Measurements from ENCODE around the gene LRCH2. TPM values are rescaled to one million over a fixed set of nuclear protein-coding genes. Genes with fewer than 3 reads are reported as not detected.

The LRCH2 gene, protein sequence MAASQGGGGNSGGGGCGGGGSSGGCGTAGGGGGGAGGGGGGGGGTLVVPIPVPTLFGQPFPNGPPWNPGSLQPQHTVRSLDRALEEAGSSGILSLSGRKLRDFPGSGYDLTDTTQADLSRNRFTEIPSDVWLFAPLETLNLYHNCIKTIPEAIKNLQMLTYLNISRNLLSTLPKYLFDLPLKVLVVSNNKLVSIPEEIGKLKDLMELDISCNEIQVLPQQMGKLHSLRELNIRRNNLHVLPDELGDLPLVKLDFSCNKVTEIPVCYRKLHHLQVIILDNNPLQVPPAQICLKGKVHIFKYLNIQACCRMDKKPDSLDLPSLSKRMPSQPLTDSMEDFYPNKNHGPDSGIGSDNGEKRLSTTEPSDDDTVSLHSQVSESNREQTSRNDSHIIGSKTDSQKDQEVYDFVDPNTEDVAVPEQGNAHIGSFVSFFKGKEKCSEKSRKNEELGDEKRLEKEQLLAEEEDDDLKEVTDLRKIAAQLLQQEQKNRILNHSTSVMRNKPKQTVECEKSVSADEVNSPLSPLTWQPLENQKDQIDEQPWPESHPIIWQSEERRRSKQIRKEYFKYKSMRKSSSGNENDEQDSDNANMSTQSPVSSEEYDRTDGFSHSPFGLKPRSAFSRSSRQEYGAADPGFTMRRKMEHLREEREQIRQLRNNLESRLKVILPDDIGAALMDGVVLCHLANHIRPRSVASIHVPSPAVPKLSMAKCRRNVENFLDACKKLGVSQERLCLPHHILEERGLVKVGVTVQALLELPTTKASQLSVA
- total RNA-seq: 10 to 100 TPM in 1 of 2 donors, 1 to 10 TPM in 1; 8.5 to 20.4 TPM
- polyA plus RNA-seq (ENCODE audit: insufficient read length in 2 of 2): 10 to 100 TPM; 11.3 to 16.0 TPM
- long read RNA-seq, donor 1, full-length matches to known transcripts: 1 of 1 reads
- long read RNA-seq, donor 1, partial matches to known transcripts: 0 of 1 reads
- long read RNA-seq, donor 1, other reads (novel, unspliced or antisense): 0 of 1 reads
- long read RNA-seq, donor 2: 0 reads
- long read RNA-seq, donor 3, partial matches to known transcripts: 6 of 6 reads
- long read RNA-seq, donor 3, other reads (novel, unspliced or antisense): 0 of 6 reads
- long read RNA-seq, donor 4, full-length matches to known transcripts: 1 of 7 reads
- long read RNA-seq, donor 4, partial matches to known transcripts: 6 of 7 reads
- long read RNA-seq, donor 4, other reads (novel, unspliced or antisense): 0 of 7 reads

GRCh38 chrX:115233497-115234455, at the start of gene LRCH2:
Gene LRCH2 (minus strand): TSS chrX:115234096. CDS start chrX:115234041, 55 bp downstream.
- H3K27ac ChIP-seq (ENCODE audit: low read depth, low read length): peak within 1 kb of the TSS; percentile 25
- peak in 5 of 6 donors; percentile 54 to 93 (median 58) for DNase-seq (ENCODE audit: low read depth in 4 of 6, low spot score in 6 of 6)
- H3K36me3 ChIP-seq (ENCODE audit: control insufficient read depth, insufficient read depth, low read length): no peaks in the 10 kb centered on the region

DNA sequence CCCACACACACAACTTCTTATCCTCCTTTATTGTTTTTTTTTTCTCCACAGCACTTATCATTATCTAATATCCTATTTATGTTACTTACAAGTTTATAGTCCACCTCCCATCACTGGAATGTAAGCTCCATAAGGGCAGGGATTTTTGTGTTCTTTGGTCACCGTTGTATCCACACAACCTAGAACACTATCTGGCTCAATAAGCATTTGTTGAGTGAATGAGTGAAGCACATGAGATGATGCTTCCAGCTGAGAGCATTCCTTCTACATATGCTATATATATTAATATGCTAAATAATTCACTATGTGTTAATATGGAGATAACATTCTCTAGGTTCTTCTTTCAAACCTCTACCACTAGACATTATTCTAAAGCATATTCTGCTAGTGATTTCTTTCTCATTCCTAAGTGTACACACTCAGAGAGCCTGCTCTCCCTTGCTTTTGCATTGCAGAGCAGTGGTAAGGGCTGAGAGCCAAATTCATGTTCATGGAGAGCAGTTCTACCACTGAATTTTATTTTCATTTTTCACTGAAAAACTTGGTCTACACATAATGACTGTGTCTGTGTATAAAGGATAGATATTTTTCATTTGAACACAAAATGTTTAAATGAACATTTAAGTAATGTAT, 35.3 kb upstream of the LRCH2 start:
- peak in 1 of 6 donors; percentile 16 for DNase-seq (ENCODE audit: low read depth in 4 of 6, low spot score in 6 of 6)
- no CpG with 5 or more reads among the region's 1 CpG for WGBS (ENCODE audit: insufficient coverage)
- peaks cover 7% of the 10 kb centered on the region for H3K27me3 ChIP-seq (ENCODE audit: control insufficient read depth, insufficient read depth, low read length)

More at GRCh38 chrX:115233497-115234455, at the start of gene LRCH2:
- Histone ChIP-seq H3K27me3 (ENCODE audit: control insufficient read depth, insufficient read depth, low read length) (peaks cover 21% of the 10 kb centered on the region), H3K4me3 (ENCODE audit: low read depth, low read length) (peak within 1 kb of the TSS; percentile 63), H3K9me3 (ENCODE audit: control insufficient read depth, insufficient read depth, low read length) (no peaks in the 10 kb centered on the region), H3K4me1 (ENCODE audit: control insufficient read depth, insufficient read depth, low read length) (no peaks in the 10 kb centered on the region)
- WGBS (ENCODE audit: insufficient coverage): 10% methylated on average over 41 of the region's 59 CpGs

DNA sequence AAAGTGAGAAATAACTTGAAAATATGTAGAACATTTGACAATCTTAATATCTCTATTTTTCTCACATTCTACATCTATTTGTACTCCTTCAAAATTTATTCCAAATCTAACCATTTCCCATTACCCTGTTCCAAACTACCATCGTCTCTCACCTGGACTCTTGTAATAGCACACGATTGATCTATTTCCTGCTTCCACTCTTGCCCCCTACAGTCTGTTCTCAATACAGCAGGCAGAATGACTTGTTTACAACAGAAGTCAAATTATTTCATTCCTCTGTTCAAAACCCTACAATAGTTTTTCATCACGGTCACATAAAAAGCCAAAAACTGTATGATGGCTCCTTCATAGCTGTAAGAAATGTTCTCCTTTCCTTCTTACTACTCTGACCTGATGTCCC, 34.5 kb upstream of the LRCH2 start:
- Histone ChIP-seq H3K9me3 (ENCODE audit: control insufficient read depth, insufficient read depth, low read length) (no peaks in the 10 kb centered on the region), H3K4me1 (ENCODE audit: control insufficient read depth, insufficient read depth, low read length) (no peaks in the 10 kb centered on the region), H3K4me3 (ENCODE audit: low read depth, low read length) (no peak overlapping the region), H3K36me3 (ENCODE audit: control insufficient read depth, insufficient read depth, low read length) (no peaks in the 10 kb centered on the region), H3K27ac (ENCODE audit: low read depth, low read length) (no peak overlapping the region), H3K27me3 (ENCODE audit: control insufficient read depth, insufficient read depth, low read length) (peaks cover 9% of the 10 kb centered on the region)
- no peak for DNase-seq (ENCODE audit: low read depth in 4 of 6, low spot score in 6 of 6)
- WGBS (ENCODE audit: insufficient coverage): 46% methylated on average over 3 of the region's 3 CpGs

More for the DNA sequence above, 35.3 kb upstream of the LRCH2 start:
- Histone ChIP-seq H3K4me3 (ENCODE audit: low read depth, low read length) (no peak overlapping the region), H3K36me3 (ENCODE audit: control insufficient read depth, insufficient read depth, low read length) (no peaks in the 10 kb centered on the region), H3K4me1 (ENCODE audit: control insufficient read depth, insufficient read depth, low read length) (no peaks in the 10 kb centered on the region), H3K9me3 (ENCODE audit: control insufficient read depth, insufficient read depth, low read length) (no peaks in the 10 kb centered on the region), H3K27ac (ENCODE audit: low read depth, low read length) (no peak overlapping the region)

DNA sequence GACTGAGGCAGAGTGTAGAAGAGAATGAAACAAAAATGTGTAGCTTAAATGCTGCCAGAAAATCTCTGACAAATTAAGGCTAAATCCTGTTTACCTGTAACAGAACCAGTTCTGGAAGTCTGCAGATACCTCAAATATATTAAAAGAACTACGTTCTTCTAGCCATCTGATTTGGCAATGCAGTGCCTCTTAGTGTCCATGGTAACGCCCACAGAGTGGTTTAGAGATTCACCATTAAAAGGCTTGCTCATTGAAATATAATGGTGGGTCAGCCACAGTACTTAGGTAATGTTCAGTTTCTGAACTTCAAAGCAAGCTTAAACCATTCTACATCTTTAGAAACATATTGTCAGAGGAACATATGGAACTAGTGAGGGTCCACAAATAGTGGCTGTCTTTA, 32.4 kb upstream of the LRCH2 start:
- Histone ChIP-seq H3K9me3 (ENCODE audit: control insufficient read depth, insufficient read depth, low read length) (no peaks in the 10 kb centered on the region), H3K27me3 (ENCODE audit: control insufficient read depth, insufficient read depth, low read length) (peaks cover 19% of the 10 kb centered on the region)

GRCh38 chrX:115264009-115264408, 30.1 kb upstream of the LRCH2 start:
- no peak for DNase-seq (ENCODE audit: low read depth in 4 of 6, low spot score in 6 of 6)
- no peaks in the 10 kb centered on the region for H3K9me3 ChIP-seq (ENCODE audit: control insufficient read depth, insufficient read depth, low read length)
- no peaks in the 10 kb centered on the region for H3K36me3 ChIP-seq (ENCODE audit: control insufficient read depth, insufficient read depth, low read length)
- 50% methylated on average over 2 of the region's 2 CpGs for WGBS (ENCODE audit: insufficient coverage)
- no peak overlapping the region for H3K27ac ChIP-seq (ENCODE audit: low read depth, low read length)
- no peaks in the 10 kb centered on the region for H3K4me1 ChIP-seq (ENCODE audit: control insufficient read depth, insufficient read depth, low read length)
- H3K4me3 ChIP-seq (ENCODE audit: low read depth, low read length): no peak overlapping the region
- peaks cover 24% of the 10 kb centered on the region for H3K27me3 ChIP-seq (ENCODE audit: control insufficient read depth, insufficient read depth, low read length)

More for the DNA sequence above, 32.4 kb upstream of the LRCH2 start:
- no peak for DNase-seq (ENCODE audit: low read depth in 4 of 6, low spot score in 6 of 6)
- Histone ChIP-seq H3K36me3 (ENCODE audit: control insufficient read depth, insufficient read depth, low read length) (no peaks in the 10 kb centered on the region), H3K4me3 (ENCODE audit: low read depth, low read length) (no peak overlapping the region), H3K27ac (ENCODE audit: low read depth, low read length) (no peak overlapping the region), H3K4me1 (ENCODE audit: control insufficient read depth, insufficient read depth, low read length) (no peaks in the 10 kb centered on the region)
- no CpG with 5 or more reads among the region's 2 CpGs for WGBS (ENCODE audit: insufficient coverage)

DNA sequence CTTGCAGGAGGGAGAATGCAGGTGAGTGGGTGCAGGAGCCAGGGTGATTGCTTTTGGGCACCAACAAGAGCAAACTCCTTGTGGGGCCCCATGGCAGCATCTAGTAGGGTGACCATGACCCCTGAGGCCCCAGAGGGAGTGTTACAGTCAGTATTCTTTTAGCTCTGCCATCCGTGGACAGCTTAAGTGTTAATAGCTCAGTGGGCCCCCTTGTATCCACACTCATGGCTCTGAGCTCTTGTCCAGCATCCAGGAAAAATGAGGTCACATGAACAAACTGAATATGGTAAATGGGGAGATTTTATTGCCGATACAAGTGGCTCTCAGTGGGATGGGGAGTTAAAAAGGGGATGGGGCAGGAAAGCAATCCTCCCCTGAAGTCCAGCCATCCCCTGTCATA, 27.3 kb upstream of the LRCH2 start:
- no peaks in the 10 kb centered on the region for H3K4me1 ChIP-seq (ENCODE audit: control insufficient read depth, insufficient read depth, low read length)
- WGBS (ENCODE audit: insufficient coverage): 40% methylated on average over 1 of the region's 2 CpGs

DNA sequence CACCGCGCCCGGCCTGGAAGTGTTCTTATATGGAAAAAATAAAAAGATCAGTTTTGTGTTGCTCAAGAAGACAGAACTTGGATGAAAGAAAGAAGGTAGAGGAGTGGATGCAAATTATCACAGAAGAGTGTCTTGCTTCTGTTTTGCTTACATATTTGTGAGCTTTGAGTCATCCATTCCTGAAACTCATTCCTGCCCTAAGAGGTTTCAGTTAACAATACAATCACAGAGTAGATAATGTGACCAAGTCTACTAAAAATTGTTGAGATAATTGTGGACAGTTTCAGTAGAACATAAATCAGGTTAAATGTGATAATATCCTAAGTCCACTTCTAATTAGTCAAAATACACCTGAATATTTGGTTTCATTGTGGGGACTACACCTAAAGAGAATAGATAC, 26.4 kb upstream of the LRCH2 start:
- peaks cover 23% of the 10 kb centered on the region for H3K27me3 ChIP-seq (ENCODE audit: control insufficient read depth, insufficient read depth, low read length)
- H3K9me3 ChIP-seq (ENCODE audit: control insufficient read depth, insufficient read depth, low read length): no peaks in the 10 kb centered on the region
- no peak overlapping the region for H3K27ac ChIP-seq (ENCODE audit: low read depth, low read length)
- no peak overlapping the region for H3K4me3 ChIP-seq (ENCODE audit: low read depth, low read length)
- no CpG with 5 or more reads among the region's 3 CpGs for WGBS (ENCODE audit: insufficient coverage)
- H3K36me3 ChIP-seq (ENCODE audit: control insufficient read depth, insufficient read depth, low read length): no peaks in the 10 kb centered on the region
- DNase-seq (ENCODE audit: low read depth in 4 of 6, low spot score in 6 of 6): no peak
- no peaks in the 10 kb centered on the region for H3K4me1 ChIP-seq (ENCODE audit: control insufficient read depth, insufficient read depth, low read length)

More for the DNA sequence above, 27.3 kb upstream of the LRCH2 start:
- H3K9me3 ChIP-seq (ENCODE audit: control insufficient read depth, insufficient read depth, low read length): no peaks in the 10 kb centered on the region
- no peak overlapping the region for H3K4me3 ChIP-seq (ENCODE audit: low read depth, low read length)
- peaks cover 24% of the 10 kb centered on the region for H3K27me3 ChIP-seq (ENCODE audit: control insufficient read depth, insufficient read depth, low read length)
- no peak for DNase-seq (ENCODE audit: low read depth in 4 of 6, low spot score in 6 of 6)
- H3K36me3 ChIP-seq (ENCODE audit: control insufficient read depth, insufficient read depth, low read length): no peaks in the 10 kb centered on the region
- no peak overlapping the region for H3K27ac ChIP-seq (ENCODE audit: low read depth, low read length)

DNA sequence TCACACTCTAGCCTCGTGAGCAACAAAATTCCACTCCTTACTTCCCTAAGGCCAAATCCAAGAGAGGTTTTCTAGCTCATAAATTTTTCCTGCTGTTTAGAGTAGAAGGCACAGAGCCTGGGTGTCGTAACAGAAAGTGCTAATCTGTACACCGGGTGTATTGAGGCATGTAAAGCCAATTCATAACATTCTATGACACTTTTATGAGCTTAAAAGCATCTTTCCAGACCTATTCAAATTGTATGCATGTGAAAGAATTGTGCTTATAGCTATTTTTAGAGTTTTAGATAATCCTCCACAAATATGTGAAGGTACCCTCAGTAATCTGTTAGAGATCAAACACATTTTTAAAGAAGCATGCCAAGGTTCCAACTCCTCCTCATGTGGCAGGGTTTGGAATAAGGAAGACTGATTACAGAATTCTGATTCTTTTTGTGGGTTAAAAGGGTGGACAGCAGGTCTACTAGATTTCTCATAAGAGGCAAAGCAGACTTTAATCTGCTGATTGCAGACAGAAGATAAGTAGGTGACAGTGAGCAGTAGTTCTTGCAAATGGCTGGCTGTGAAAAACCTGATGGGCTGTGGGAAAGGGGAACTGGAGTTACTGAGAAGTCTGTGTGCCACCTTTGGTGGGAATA, 25.5 kb upstream of the LRCH2 start:
- Histone ChIP-seq H3K4me3 (ENCODE audit: low read depth, low read length) (no peak overlapping the region), H3K27ac (ENCODE audit: low read depth, low read length) (no peak overlapping the region), H3K27me3 (ENCODE audit: control insufficient read depth, insufficient read depth, low read length) (peaks cover 21% of the 10 kb centered on the region), H3K4me1 (ENCODE audit: control insufficient read depth, insufficient read depth, low read length) (no peaks in the 10 kb centered on the region), H3K36me3 (ENCODE audit: control insufficient read depth, insufficient read depth, low read length) (no peaks in the 10 kb centered on the region), H3K9me3 (ENCODE audit: control insufficient read depth, insufficient read depth, low read length) (no peaks in the 10 kb centered on the region)
- WGBS (ENCODE audit: insufficient coverage): 17% methylated on average over 1 of the region's 3 CpGs
- peak in 1 of 6 donors; percentile 28 for DNase-seq (ENCODE audit: low read depth in 4 of 6, low spot score in 6 of 6)

Measured in spinal cord (tissue), 10 donors.